Measurements from ENCODE around the gene GPR27. TPM values are rescaled to one million over a fixed set of nuclear protein-coding genes. Genes with fewer than 3 reads are reported as not detected.

The GPR27 gene
- total RNA-seq, 1 experiment from 2014 or later = 15.5 TPM

- Mint-ChIP-seq H3K9me3 (no peaks in the 10 kb centered on the region; a peak in 1 of 5 replicates), H3K27me3 (ENCODE audit: low read depth) (peaks cover 30% of the 10 kb centered on the region), H3K36me3 (ENCODE audit: insufficient read depth in 1 of 3, low read depth in 3 of 3) (no peaks in the 10 kb centered on the region), H3K4me1 (peaks cover 10 to 11% of the 10 kb centered on the region in 2 experiments), H3K4me3 (no peak overlapping the region), H3K27ac (no peak overlapping the region)
- Histone ChIP-seq H2BK120ac (ENCODE audit: low read depth, low read length, poor library complexity, severe bottlenecking) (no peak overlapping the region), H3T11ph (ENCODE audit: low read length) (no peak overlapping the region), H4K8ac (replicated peaks; ENCODE audit: insufficient read length, low read depth, low read length) (no peak overlapping the region), H3K79me1 (ENCODE audit: insufficient read depth, low read depth, low read length, poor library complexity, severe bottlenecking) (no peaks in the 10 kb centered on the region), H2AFZ (ENCODE audit: low read length) (no peak overlapping the region), H3K4me1 (ENCODE audit: insufficient read depth, low read length) (no peaks in the 10 kb centered on the region; the same call in 1 of the 2 replicates), H4K20me1 (ENCODE audit: control insufficient read depth, insufficient read depth, insufficient read length) (no peaks in the 10 kb centered on the region), H2AK5ac (ENCODE audit: insufficient read length, low read length) (no peak overlapping the region), H3K56ac (ENCODE audit: insufficient read length, low read depth, low read length) (no peak overlapping the region), H3K9ac (ENCODE audit: extremely low read depth, insufficient read length, low read length) (no peak overlapping the region), H3K27me3 (ENCODE audit: insufficient read depth, low read length) (peaks cover 11% of the 10 kb centered on the region), H4K5ac (ENCODE audit: insufficient read length, low read depth, low read length) (no peak overlapping the region), H2BK15ac (ENCODE audit: low read depth, low read length) (no peak overlapping the region), H3K4ac (ENCODE audit: low read depth, low read length) (no peak overlapping the region), H2BK12ac (ENCODE audit: insufficient read length, low read depth, low read length) (no peak overlapping the region), H3K4me2 (ENCODE audit: insufficient read depth, insufficient read length, low read length) (no peak overlapping the region), H3K27ac (ENCODE audit: insufficient read length, low read depth, low read length) (no peak overlapping the region), H3K14ac (ENCODE audit: insufficient read depth, low read length) (no peak overlapping the region), H4K91ac (ENCODE audit: insufficient read length, low read depth, low read length) (no peak overlapping the region), H3K9me3 (ENCODE audit: control insufficient read depth, low read depth, low read length) (no peaks in the 10 kb centered on the region), H2BK20ac (ENCODE audit: low read depth, low read length, poor library complexity, severe bottlenecking) (no peak overlapping the region), H3K79me2 (ENCODE audit: insufficient read depth, low read length) (no peaks in the 10 kb centered on the region), H3K23me2 (ENCODE audit: insufficient read length, low read depth, low read length, poor library complexity, severe bottlenecking) (no peaks in the 10 kb centered on the region), H2BK5ac (ENCODE audit: insufficient read length, low read length) (no peak overlapping the region), H3K23ac (ENCODE audit: insufficient read length, low read depth, low read length) (no peak overlapping the region), H3K18ac (ENCODE audit: insufficient read length, low read depth, low read length) (no peak overlapping the region)
- TF ChIP-seq CTCF (conservative IDR thresholded peaks at IDR 0.05) = no peak
- no peak for DNase-seq
- no CpG with 5 or more reads among the region's 1 CpG for WGBS (ENCODE audit: extremely low coverage, insufficient read length, low lambda C conversion rate)
Observed at GRCh38 chr3:71789922-71790321, 36.3 kb downstream of the GPR27 start.

Measured in H9 (cell line).